K562 (cell line): ENCODE data around the gene SHISA8. TPM values are rescaled to one million over a fixed set of nuclear protein-coding genes. Genes with fewer than 3 reads are reported as not detected.

Experiments
- ATAC-seq: fragments of 200-7000 bp; cut with Tn5 transposase; 3 replicates; pipeline ENCODE4 v1.9.1; 2020; ENCODE audit warnings: moderate library complexity
- BruUV-seq: library from RNA; stranded (reverse); fragments of 400-500 nt; replicated peaks from 2 replicates; lab custom pipeline; 2021; lab: Mats Ljungman, UMichigan
- CTCF ChIA-PET: fragments of 300-600 bp; formaldehyde crosslinking; extraction: SDS; loops from one replicate; lab custom pipeline; 2021; ENCODE audit warnings: low intra/inter-chr PET ratio; lab: Yijun Ruan, JAX
- POLR2A ChIA-PET: fragments of 300-600, 350-650 bp; sonication (Branson Sonifier 250); formaldehyde crosslinking; extraction: SDS; loops from one replicate; lab custom pipeline; 2021; ENCODE audit warnings: antibody characterized with exemption, inconsistent platforms; lab: Yijun Ruan, JAX
- DNase-seq, 4 experiments: peaks; one replicate each; pipeline versions ENCODE4 v3.0.0 to v3.0.0-alpha.2; 2011 to 2018; ENCODE audit warnings: low spot score in 3 of 4, mixed read lengths in 3 of 4; ENCODE audit errors: extremely low read depth in 1 of 4
- FAIRE-seq: peaks from 2 replicates; lab custom pipeline; 2011; peaks lifted over from hg19 to GRCh38; lab: Jason Lieb, UNC
- H2AFZ ChIP-seq: 2 replicates; pipeline ENCODE4 v1.6.0; 2011; ENCODE audit warnings: low read depth, low read length, control low read depth, inconsistent platforms
- H3K27ac ChIP-seq: fragments of 200-600 bp; 3 replicates; pipeline ENCODE4 v1.8.0; 2011; ENCODE audit warnings: low read depth, mild to moderate bottlenecking, control low read depth, inconsistent platforms, low read length, moderate library complexity, mixed read lengths; ENCODE audit errors: extremely low read depth
- H3K27me3 ChIP-seq, 2 experiments: fragments of 300-600 bp in 1 of 2; 2 replicates in 1 of 2; 3 replicates in 1 of 2; pipeline versions ENCODE4 v1.6.0 to v1.8.0; 2011; ENCODE audit warnings: inconsistent platforms in 2 of 2, low read length in 2 of 2, mild to moderate bottlenecking in 1 of 2, mixed read lengths in 1 of 2, moderate library complexity in 1 of 2; ENCODE audit not compliant: control insufficient read depth in 2 of 2, insufficient read depth in 2 of 2
- H3K36me3 ChIP-seq: fragments of 300-600 bp; 3 replicates; pipeline ENCODE4 v1.8.0; 2011; ENCODE audit warnings: mild to moderate bottlenecking, low read length, inconsistent platforms; ENCODE audit not compliant: control insufficient read depth, insufficient read depth
- H3K4me1 ChIP-seq, 2 experiments: fragments of 200-600 bp in 1 of 2; replicated peaks in 1 of 2; 2 replicates in 1 of 2; 3 replicates in 1 of 2; pipeline versions ENCODE4 v1.5.1 to v1.8.0; 2011; ENCODE audit warnings: inconsistent platforms in 2 of 2, low read length in 2 of 2, mild to moderate bottlenecking in 1 of 2, mixed read lengths in 1 of 2, moderate library complexity in 1 of 2; ENCODE audit not compliant: control insufficient read depth in 2 of 2, insufficient read depth in 2 of 2
- H3K4me2 ChIP-seq: 2 replicates; pipeline ENCODE4 v1.6.1; 2011; ENCODE audit warnings: low read length, control low read depth, inconsistent platforms, mixed read lengths; ENCODE audit not compliant: insufficient read depth
- H3K4me3 ChIP-seq: fragments of 200-600 bp; sonication (generic), shearing (Covaris generic); 2 replicates; pipeline ENCODE4 v1.5.1; 2016; ENCODE audit warnings: control low read depth, inconsistent platforms
- H3K79me2 ChIP-seq: fragments of 200-600 bp; 3 replicates; pipeline ENCODE4 v1.8.0; 2011; ENCODE audit warnings: low read length, inconsistent platforms; ENCODE audit not compliant: control insufficient read depth, insufficient read depth
- H3K9ac ChIP-seq, 2 experiments: 2 replicates each; pipeline versions ENCODE4 v1.6.0 to v1.6.1; 2011; ENCODE audit warnings: low read depth in 2 of 2, low read length in 2 of 2, control low read depth in 1 of 2, inconsistent platforms in 1 of 2, mild to moderate bottlenecking in 1 of 2, mixed read lengths in 1 of 2; ENCODE audit not compliant: insufficient read depth in 1 of 2
- H3K9me1 ChIP-seq: one replicate; pipeline ENCODE4 v1.6.0; 2011; ENCODE audit warnings: inconsistent platforms, mild to moderate bottlenecking, low read length, moderate library complexity; ENCODE audit not compliant: control insufficient read depth, insufficient read depth
- H3K9me3 ChIP-seq: replicated peaks from 2 replicates; pipeline ENCODE4 v1.5.1; 2011; ENCODE audit warnings: low read depth, low read length, inconsistent platforms; ENCODE audit not compliant: control insufficient read depth, insufficient read depth
- H4K20me1 ChIP-seq: replicated peaks from 2 replicates; pipeline ENCODE4 v1.6.1; 2011; ENCODE audit warnings: low read length, inconsistent platforms, mixed read lengths; ENCODE audit not compliant: control insufficient read depth, insufficient read depth
- ERF ChIP-seq: fragments of 450-650 bp; formaldehyde crosslinking; IDR thresholded peaks from 2 replicates; pipeline ENCODE4 v1.4.0; 2020; ENCODE audit warnings: mild to moderate bottlenecking, mixed read lengths
- FOXA1 ChIP-seq: fragments of 450-650 bp; IDR thresholded peaks from 2 replicates; pipeline ENCODE4 v1.6.1; 2016; ENCODE audit warnings: mild to moderate bottlenecking, borderline replicate concordance
- FOXP4 ChIP-seq: sonication (generic); formaldehyde crosslinking; IDR thresholded peaks from 2 replicates; pipeline ENCODE4 v1.8.0; 2022; ENCODE audit warnings: mild to moderate bottlenecking, missing genetic modification reagents, borderline replicate concordance
- GATAD2A ChIP-seq: fragments of 450-650 bp; IDR thresholded peaks from 2 replicates; pipeline ENCODE4 v1.6.1; 2017
- IFI16 ChIP-seq: fragments of 250-450 bp; sonication (Bioruptor Pico); IDR thresholded peaks from 2 replicates; pipeline ENCODE4 v2.1.2; 2022; ENCODE audit warnings: mild to moderate bottlenecking, inconsistent platforms
- KHSRP ChIP-seq: fragments of 450-650 bp; IDR thresholded peaks from 2 replicates; pipeline ENCODE4 v1.6.1; 2017
- MTA2 ChIP-seq: fragments of 450-650 bp; IDR thresholded peaks from 2 replicates; pipeline ENCODE4 v1.6.1; 2016; ENCODE audit warnings: low read depth
- NR2C1 ChIP-seq, 2 experiments: fragments of 450-650 bp; IDR thresholded peaks; 2 replicates each; pipeline ENCODE4 v1.6.1; 2017; ENCODE audit warnings: mild to moderate bottlenecking in 2 of 2, antibody characterized with exemption in 1 of 2, inconsistent platforms in 1 of 2, missing compliant biosample characterization in 1 of 2, missing genetic modification characterization in 1 of 2
- PHB ChIP-seq: fragments of 250-450 bp; sonication (Bioruptor Pico); IDR thresholded peaks from 2 replicates; pipeline ENCODE4 v1.5.0; 2021
- RBM34 ChIP-seq: fragments of 200-400 bp; formaldehyde crosslinking; IDR thresholded peaks from 2 replicates; pipeline ENCODE4 v1.6.1; 2018; ENCODE audit warnings: low read length, borderline replicate concordance; ENCODE audit not compliant: insufficient read depth
- SIRT6 ChIP-seq: IDR thresholded peaks from one replicate; pipeline ENCODE4 v1.6.1; 2012; ENCODE audit warnings: low read depth, mild to moderate bottlenecking, control low read depth, inconsistent platforms, low read length, moderate library complexity
- SOX6 ChIP-seq: fragments of 450-650 bp; IDR thresholded peaks from 2 replicates; pipeline ENCODE4 v1.6.1; 2014; ENCODE audit warnings: mild to moderate bottlenecking
- TAF9B ChIP-seq: fragments of 450-650 bp; IDR thresholded peaks from 2 replicates; pipeline ENCODE4 v1.6.1; 2018; ENCODE audit warnings: mild to moderate bottlenecking; ENCODE audit not compliant: partially characterized antibody
- TBP ChIP-seq: optimal IDR thresholded peaks from 2 replicates; pipeline ENCODE3; 2011; ENCODE audit warnings: low read depth, low read length, improper control_type of control experiment
- ZBTB1 ChIP-seq: sonication (generic); formaldehyde crosslinking; IDR thresholded peaks from 2 replicates; pipeline ENCODE4 v1.8.1; 2023; ENCODE audit warnings: missing genetic modification reagents, low read depth, mild to moderate bottlenecking, borderline replicate concordance
- ZNF140 ChIP-seq: fragments of 250-450 bp; sonication (Bioruptor Pico); IDR thresholded peaks from 2 replicates; pipeline ENCODE4 v1.8.0; 2021; ENCODE audit warnings: moderate library complexity, mild to moderate bottlenecking, inconsistent platforms
- ZNF217 ChIP-seq: sonication (generic); formaldehyde crosslinking; IDR thresholded peaks from 2 replicates; pipeline ENCODE4 v1.8.0; 2022; ENCODE audit warnings: mild to moderate bottlenecking, missing genetic modification reagents
- ZNF280A ChIP-seq: fragments of 450-650 bp; IDR thresholded peaks from 2 replicates; pipeline ENCODE4 v1.6.1; 2018; ENCODE audit warnings: mild to moderate bottlenecking, low read depth; ENCODE audit not compliant: partially characterized antibody
- ZNF398 ChIP-seq: fragments of 250-450 bp; sonication (Bioruptor Pico); IDR thresholded peaks from 2 replicates; pipeline ENCODE4 v1.8.0; 2021; ENCODE audit warnings: moderate library complexity, mild to moderate bottlenecking, inconsistent platforms
- WGBS: fragments of 100-300 bp; shearing (Covaris generic); methylation state at CpG from one replicate; pipeline ENCODE4 v1.1.6; 2016; ENCODE audit warnings: low coverage, mixed read lengths; ENCODE audit not compliant: insufficient coverage; ENCODE audit errors: missing lambda C conversion rate; 5-methylcytosine and 5-hydroxymethylcytosine counted together
- in situ Hi-C: fragments of 300-500 bp; cut with MboI; formaldehyde crosslinking; loops from 4 replicates; pipeline ENCODE4 v1.15.0; 2018; ENCODE audit warnings: inconsistent platforms, mixed read lengths
- intact Hi-C: fragments of 100-400 bp; cut with micrococcal nuclease; formaldehyde crosslinking; loops from 2 replicates; pipeline ENCODE4 v1.14.2; 2022
- polyA plus RNA-seq, 8 experiments: library from polyadenylated mRNA; depleted of rRNA in 4 of 8; stranded (reverse) in 5 of 8; unstranded in 3 of 8; fragments of >200 nt; fragmentation: Nextera tagmentation in 2 of 8; fragmentation: Illumina TruSeq in 1 of 8; extraction: Ambion mirVana in 2 of 8; extraction: Trizol in 1 of 8; gene quantifications; 2 replicates each; pipeline versions ENCODE4 v1.2.1 to v1.2.3, GENCODE V29; 2011 to 2014; ENCODE audit warnings: inconsistent platforms in 1 of 8, missing spikeins in 1 of 8
- total RNA-seq, 7 experiments: library from RNA; depleted of rRNA in 6 of 7; stranded (reverse); fragments of >200 nt in 6 of 7; fragmentation: Illumina TruSeq in 2 of 7; extraction: Trizol in 2 of 7; gene quantifications; 2 replicates each; pipeline versions ENCODE4 v1.2.1 to v1.2.3, GENCODE V29; 2011 to 2021; ENCODE audit warnings: low replicate concordance in 1 of 7

The SHISA8 gene
- total and polyA plus RNA-seq, 9 of the 15 experiments (the other 6 are each of a cell fraction or from before 2014, with no cell fraction given), result 0.07 to 3.3 (median 1.1) TPM; not detected in 4

- POLR2A ChIA-PET, result interaction anchor here (1.0 kb wide), 1 partner anchor 33 kb away, joined by 3 read pairs; no protein-coding TSS in a partner anchor
- ATAC-seq (no peak), DNase-seq (no peak), FAIRE-seq (no peak)
- in situ Hi-C loops, result no loop called here
- Histone ChIP-seq H3K4me1 (no peaks in the 10 kb centered on the region; a peak in 1 of 5 replicates), H3K27ac (no peak overlapping the region), H3K4me2 (no peak overlapping the region), H3K36me3 (peaks cover 85% of the 10 kb centered on the region), H3K4me3 (no peak overlapping the region), H4K20me1 (no peaks in the 10 kb centered on the region), H3K79me2 (no peaks in the 10 kb centered on the region; the same call in 2 of the 3 replicates), H3K9me1 (no peaks in the 10 kb centered on the region), H3K27me3 (no peaks in the 10 kb centered on the region), H3K9me3 (no peaks in the 10 kb centered on the region), H3K9ac (no peak overlapping the region), H2AFZ (no peak overlapping the region)
- intact Hi-C loops, result no loop called here
- 20% methylated on average over 2 of the region's 2 CpGs for WGBS
- CTCF ChIA-PET, result no interaction called here
- no TSS peak for BruUV-seq
- TF ChIP-seq RBM34 (no peak), ZNF217 (CRISPR knock-in tag) (no peak), TBP (no peak), TAF9B (no peak), MTA2 (no peak), FOXP4 (CRISPR knock-in tag) (no peak), IFI16 (CRISPR knock-in tag) (no peak), ZNF280A (no peak), SIRT6 (no peak), NR2C1 (IDR thresholded peaks at IDR 0.05) (no peak), NR2C1 (tag; IDR thresholded peaks at IDR 0.05) (no peak), ZBTB1 (no peak), FOXA1 (no peak), SOX6 (no peak), ERF (CRISPR knock-in tag) (no peak), GATAD2A (no peak), KHSRP (no peak), PHB (CRISPR knock-in tag) (no peak), ZNF140 (CRISPR knock-in tag) (no peak), ZNF398 (CRISPR knock-in tag) (no peak)
Observed at GRCh38 chr22:41874090-41874489, 40.8 kb downstream of the SHISA8 start.
